ENCODE measurements around the gene HPSE2. TPM values are rescaled to one million over a fixed set of nuclear protein-coding genes. Genes with fewer than 3 reads are reported as not detected.
A peak's percentile ranks its signal among the peaks of the same experiment; 100 is the strongest.

Gene HPSE2
- total RNA-seq, 1 experiment from 2014 or later: not detected

DNA sequence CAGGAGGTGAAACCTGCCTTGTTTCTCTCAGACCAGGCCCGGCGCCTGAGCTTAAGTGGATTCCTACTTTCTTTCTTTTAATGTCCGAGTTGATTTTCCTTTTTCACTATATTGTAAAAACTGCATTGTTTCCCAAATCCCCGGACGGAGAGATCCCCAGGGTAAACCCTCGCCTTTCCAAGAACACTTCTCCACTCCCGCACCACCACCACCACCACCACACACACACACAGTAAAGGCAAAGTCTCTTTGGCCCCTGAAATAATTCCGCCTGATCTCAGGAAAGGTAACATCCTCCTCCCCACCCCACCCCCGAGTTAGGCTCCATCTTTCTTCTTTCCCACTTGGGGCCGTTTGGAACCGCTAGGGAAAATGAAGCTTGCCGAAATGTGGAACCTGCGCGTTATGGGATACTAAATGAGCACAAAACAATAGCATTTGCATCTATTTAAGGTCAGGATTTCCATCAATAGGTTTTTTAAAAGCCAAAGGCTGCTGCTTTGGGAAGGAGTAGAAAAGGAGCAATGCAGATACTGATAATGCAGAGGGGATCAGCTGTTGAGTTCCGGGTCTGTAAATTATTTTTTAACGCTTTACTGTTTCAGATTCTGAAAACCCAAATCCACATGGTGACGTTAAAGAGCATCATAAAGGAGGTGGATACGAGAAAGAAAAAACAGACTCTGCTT is 2.5 kb downstream of the HPSE2 start:
- ChIA-PET POLR2A (no interaction called here), CTCF (no interaction called here)
- Histone ChIP-seq H3K27ac (ENCODE audit: low read length) (no peak overlapping the region), H3K4me1 (ENCODE audit: control insufficient read depth, insufficient read depth, low read length) (no peaks in the 10 kb centered on the region; the same call in 1 of the 2 replicates), H3K9me3 (ENCODE audit: control insufficient read depth, insufficient read depth, low read depth, low read length) (no peaks in the 10 kb centered on the region), H3K36me3 (ENCODE audit: control insufficient read depth, insufficient read depth, low read length) (no peaks in the 10 kb centered on the region), H3K4me3 (ENCODE audit: low read depth in 2 of 2, low read length in 2 of 2) (peak overlapping the region in 1 of 2 experiments; percentile 29; a peak in 2 of 4 replicates), H3K27me3 (ENCODE audit: control insufficient read depth, insufficient read depth, low read length) (peaks cover 64% of the 10 kb centered on the region)
- intact Hi-C loops (cut with micrococcal nuclease; ENCODE audit: unreplicated experiment): loop anchor here (10.0 kb wide), 1 partner anchor 168 kb away; no protein-coding TSS in a partner anchor
- DNase-seq (ENCODE audit: low read depth, low spot score) (no peak), ATAC-seq (no peak)
- no TSS peak for BruUV-seq (replicated peaks)
- TF ChIP-seq REST (IDR thresholded peaks at IDR 0.05; ENCODE audit: insufficient read depth in 1 of 2, low read depth in 2 of 2, low read length in 1 of 2) (no peak), SIN3A (IDR thresholded peaks at IDR 0.05; ENCODE audit: borderline replicate concordance, insufficient read depth, low read depth, low read length) (no peak), CTCF (IDR thresholded peaks at IDR 0.05) (no peak), TCF7L2 (IDR thresholded peaks at IDR 0.05; ENCODE audit: low read depth, low read length) (no peak), POLR2AphosphoS5 (IDR thresholded peaks at IDR 0.05; ENCODE audit: low read depth, low read length) (no peak)
- in situ Hi-C loops (cut with HindIII; ENCODE audit: low pct_unique_long_range_greater_than_20kb, low sequenced_read_pairs): no loop called here

DNA sequence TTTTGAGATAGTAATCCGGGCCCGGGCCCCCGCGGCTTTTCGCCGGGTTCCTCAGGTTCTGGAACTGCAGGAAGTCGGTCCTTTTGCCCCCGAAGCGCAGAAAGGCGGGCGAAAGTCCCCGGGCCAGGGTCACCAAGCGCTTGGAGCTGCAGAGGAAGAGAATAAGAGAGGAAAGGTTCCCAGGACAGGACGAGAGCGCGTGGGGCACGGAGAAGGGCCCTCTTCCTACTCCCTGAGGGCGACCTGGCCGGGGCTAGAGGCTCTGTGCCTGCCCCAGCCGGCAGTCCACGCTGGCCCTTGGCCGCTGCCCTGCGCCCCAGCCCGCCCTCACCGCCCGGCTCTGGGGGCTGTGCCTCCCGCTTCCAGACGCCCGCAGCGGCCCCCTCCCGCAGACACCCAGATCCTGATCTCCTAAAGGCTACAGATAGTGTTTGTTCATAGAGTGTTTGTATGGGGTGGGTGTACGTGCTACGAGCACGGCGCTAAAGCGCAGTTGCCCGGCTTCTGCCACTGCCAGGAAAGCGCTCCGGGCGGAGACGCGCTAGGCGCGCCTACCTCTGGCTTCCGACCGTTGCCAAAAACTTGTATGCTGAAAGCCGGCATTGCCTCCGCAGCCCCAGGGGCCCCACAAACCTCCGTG is 3.2 kb downstream of the HPSE2 start:
- TF ChIP-seq REST (IDR thresholded peaks at IDR 0.05; ENCODE audit: insufficient read depth in 1 of 2, low read depth in 2 of 2, low read length in 1 of 2): no peak
- no peak for TF ChIP-seq POLR2AphosphoS5 (IDR thresholded peaks at IDR 0.05; ENCODE audit: low read depth, low read length)
- TF ChIP-seq SIN3A (IDR thresholded peaks at IDR 0.05; ENCODE audit: borderline replicate concordance, insufficient read depth, low read depth, low read length): no peak
- no peak for TF ChIP-seq CTCF (IDR thresholded peaks at IDR 0.05)
- no peak for TF ChIP-seq TCF7L2 (IDR thresholded peaks at IDR 0.05; ENCODE audit: low read depth, low read length)
- Histone ChIP-seq H3K9me3 (ENCODE audit: control insufficient read depth, insufficient read depth, low read depth, low read length) (no peaks in the 10 kb centered on the region), H3K36me3 (ENCODE audit: control insufficient read depth, insufficient read depth, low read length) (no peaks in the 10 kb centered on the region), H3K27me3 (ENCODE audit: control insufficient read depth, insufficient read depth, low read length) (peaks cover 68% of the 10 kb centered on the region), H3K27ac (ENCODE audit: low read length) (no peak overlapping the region), H3K4me1 (ENCODE audit: control insufficient read depth, insufficient read depth, low read length) (no peaks in the 10 kb centered on the region; the same call in 1 of the 2 replicates), H3K4me3 (ENCODE audit: low read depth in 2 of 2, low read length in 2 of 2) (peak overlapping the region in 1 of 2 experiments; percentile 29; a peak in 2 of 4 replicates)
- ChIA-PET POLR2A (no interaction called here), CTCF (no interaction called here)
- in situ Hi-C loops (cut with HindIII; ENCODE audit: low pct_unique_long_range_greater_than_20kb, low sequenced_read_pairs) (no loop called here), intact Hi-C loops (cut with micrococcal nuclease; ENCODE audit: unreplicated experiment) (loop anchor here (10.0 kb wide), 1 partner anchor 168 kb away; no protein-coding TSS in a partner anchor)
- DNase-seq (ENCODE audit: low read depth, low spot score) (no peak), ATAC-seq (peak; percentile 49)
- no TSS peak for BruUV-seq (replicated peaks)
